ENCODE measurements around the gene FBXW5. TPM values are rescaled to one million over a fixed set of nuclear protein-coding genes. Genes with fewer than 3 reads are reported as not detected.

The FBXW5 gene
- total RNA-seq, 1 donor: 104 TPM

DNA sequence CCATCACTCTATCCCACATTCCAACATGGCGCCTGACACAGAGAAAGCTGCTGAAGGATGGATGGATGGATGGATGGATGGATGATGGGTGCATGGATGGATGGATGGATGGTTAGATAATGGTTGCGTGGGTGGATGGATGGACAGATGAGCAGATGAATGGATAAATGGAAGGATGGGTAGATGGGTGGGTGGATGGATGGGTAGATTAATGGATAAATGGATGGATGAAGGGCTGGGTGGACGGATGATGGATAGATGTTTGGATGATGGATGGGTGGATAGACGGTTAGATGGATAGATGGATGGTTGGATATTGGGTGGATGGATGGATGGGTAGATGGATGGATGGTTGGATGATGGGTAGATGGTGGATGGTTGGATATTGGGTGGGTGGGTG is 12.1 kb upstream of the FBXW5 start:
- H3K4me3 ChIP-seq (ENCODE audit: low read depth, low read length): no peak overlapping the region
- DNase-seq (ENCODE audit: low read depth): no peak
- TF ChIP-seq, protein P1, sequence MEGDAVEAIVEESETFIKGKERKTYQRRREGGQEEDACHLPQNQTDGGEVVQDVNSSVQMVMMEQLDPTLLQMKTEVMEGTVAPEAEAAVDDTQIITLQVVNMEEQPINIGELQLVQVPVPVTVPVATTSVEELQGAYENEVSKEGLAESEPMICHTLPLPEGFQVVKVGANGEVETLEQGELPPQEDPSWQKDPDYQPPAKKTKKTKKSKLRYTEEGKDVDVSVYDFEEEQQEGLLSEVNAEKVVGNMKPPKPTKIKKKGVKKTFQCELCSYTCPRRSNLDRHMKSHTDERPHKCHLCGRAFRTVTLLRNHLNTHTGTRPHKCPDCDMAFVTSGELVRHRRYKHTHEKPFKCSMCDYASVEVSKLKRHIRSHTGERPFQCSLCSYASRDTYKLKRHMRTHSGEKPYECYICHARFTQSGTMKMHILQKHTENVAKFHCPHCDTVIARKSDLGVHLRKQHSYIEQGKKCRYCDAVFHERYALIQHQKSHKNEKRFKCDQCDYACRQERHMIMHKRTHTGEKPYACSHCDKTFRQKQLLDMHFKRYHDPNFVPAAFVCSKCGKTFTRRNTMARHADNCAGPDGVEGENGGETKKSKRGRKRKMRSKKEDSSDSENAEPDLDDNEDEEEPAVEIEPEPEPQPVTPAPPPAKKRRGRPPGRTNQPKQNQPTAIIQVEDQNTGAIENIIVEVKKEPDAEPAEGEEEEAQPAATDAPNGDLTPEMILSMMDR (IDR thresholded peaks at IDR 0.05; ENCODE audit: insufficient read depth, low read depth, low read length): no peak

DNA sequence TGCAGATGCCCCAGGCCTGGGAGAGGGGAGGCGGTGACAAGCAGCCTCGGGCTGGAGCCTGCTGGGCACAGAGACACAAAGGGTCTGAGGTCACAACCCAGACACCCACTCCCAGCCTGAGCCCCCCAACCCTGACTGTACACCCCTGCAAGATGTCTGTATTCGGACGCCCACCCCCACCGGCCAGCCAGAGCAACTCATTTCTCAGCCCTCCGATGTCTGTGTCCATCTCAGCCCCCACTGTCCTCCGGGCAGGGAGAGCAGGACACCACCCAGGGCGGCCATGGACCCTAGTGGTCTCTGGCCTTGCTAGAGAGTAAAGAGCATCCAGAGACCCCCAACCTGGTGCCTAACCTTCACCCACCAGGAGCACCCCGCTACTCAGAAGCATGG is 11.4 kb upstream of the FBXW5 start:
- no peak for DNase-seq (ENCODE audit: low read depth)
- TF ChIP-seq, protein P1 (IDR thresholded peaks at IDR 0.05; ENCODE audit: insufficient read depth, low read depth, low read length): no peak
- no peak overlapping the region for H3K4me3 ChIP-seq (ENCODE audit: low read depth, low read length)

DNA sequence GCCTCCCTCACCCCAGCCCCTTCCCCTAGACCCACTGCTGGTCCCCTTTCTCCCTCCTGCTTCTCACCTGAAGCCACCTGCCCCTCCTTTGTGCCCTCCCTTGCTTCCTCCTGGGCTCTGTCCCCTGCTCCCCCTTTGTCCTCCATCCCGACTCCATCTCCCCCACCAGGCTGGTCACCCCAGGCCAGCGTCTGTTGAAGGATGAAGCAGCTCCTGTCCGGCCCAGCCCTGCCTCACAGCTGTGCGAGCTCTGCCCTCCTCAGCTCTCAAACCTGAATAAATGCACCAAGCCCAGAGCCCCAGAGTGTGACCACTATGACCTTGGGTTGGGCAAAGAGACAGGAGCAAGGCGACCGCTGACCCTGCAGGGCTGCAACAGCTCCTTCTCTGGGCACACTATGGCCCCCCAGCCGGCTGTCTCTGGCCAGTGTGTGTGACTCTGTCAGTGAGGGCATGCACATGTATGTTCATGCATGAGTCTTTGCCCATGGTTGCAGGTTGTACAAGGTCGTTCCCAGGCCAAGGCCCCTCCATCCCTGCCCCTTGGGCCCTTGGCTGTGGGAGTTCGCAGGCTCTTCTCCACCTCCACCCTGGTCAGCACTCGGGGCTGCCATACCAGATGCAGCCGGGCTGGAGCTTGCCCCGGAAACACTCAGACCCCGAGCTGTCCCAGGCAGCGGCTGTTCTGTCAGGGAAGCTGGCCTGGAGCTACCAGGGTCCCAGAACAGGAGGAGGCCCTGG is 10.8 kb upstream of the FBXW5 start:
- TF ChIP-seq, protein P1 (IDR thresholded peaks at IDR 0.05; ENCODE audit: insufficient read depth, low read depth, low read length): no peak
- DNase-seq (ENCODE audit: low read depth): no peak
- H3K4me3 ChIP-seq (ENCODE audit: low read depth, low read length): no peak overlapping the region

DNA sequence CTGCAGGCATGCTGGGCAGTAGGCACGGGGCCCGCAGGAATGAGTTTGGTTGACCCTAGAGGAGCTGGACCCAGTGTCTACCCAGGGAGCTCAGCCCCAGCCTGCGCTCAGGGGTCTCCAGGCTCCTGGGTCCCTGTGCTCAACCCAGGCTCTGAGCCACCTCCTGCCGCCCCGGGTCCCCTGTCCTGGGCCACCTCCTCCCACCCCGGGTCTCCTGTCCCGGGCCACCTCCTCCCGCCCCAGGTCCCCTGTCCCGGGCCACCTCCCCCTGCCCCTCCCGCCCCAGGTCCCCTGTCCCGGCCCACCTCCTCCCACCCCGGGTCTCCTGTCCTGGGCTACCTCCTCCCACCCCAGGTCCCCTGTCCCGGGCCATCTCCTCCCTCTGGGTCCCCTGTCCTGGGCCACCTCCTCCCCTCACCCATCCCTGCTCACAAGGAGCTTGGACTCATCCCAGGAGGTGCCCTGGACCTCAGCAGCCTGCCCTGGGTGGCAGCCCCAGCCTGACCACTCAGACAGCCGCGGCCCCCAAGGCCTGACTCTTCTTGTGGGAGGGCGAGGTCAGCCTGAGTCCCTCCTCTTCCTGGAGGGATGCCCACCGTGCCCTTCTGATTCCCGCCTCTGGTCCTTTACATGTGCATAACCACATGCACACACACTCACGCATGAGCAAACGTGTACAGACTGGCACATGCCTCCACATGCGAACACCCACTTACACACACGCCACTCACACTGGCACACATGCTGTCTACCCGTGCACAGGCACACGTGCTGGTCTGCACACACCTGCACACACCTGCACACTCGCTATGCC is 9.9 kb upstream of the FBXW5 start:
- no peak overlapping the region for H3K4me3 ChIP-seq (ENCODE audit: low read depth, low read length)
- TF ChIP-seq, protein P1 (IDR thresholded peaks at IDR 0.05; ENCODE audit: insufficient read depth, low read depth, low read length): no peak
- no peak for DNase-seq (ENCODE audit: low read depth)

DNA sequence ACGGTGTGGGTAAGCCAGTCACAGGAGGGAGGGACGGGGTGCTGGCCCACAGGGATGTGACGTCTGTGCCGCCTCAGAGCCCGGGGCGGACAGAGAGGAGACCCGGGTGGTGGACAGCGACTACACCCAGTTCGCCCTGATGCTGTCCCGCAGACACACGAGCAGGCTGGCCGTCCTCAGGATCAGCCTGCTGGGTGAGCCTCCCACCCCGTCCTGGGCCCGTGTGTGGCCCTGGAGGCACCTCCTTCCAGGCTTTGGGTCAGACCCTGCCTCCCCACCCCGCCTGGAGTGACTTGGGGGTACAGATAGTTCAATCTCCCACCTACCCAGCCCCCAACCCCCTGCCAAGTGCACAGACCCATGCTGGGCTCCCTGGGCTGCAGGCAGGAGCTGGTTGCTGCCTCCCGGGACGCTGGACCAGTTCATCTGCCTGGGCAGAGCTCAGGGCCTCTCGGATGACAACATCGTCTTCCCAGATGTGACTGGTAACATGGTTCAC is 9.3 kb upstream of the FBXW5 start:
- no peak for DNase-seq (ENCODE audit: low read depth)
- TF ChIP-seq, protein P1 (IDR thresholded peaks at IDR 0.05; ENCODE audit: insufficient read depth, low read depth, low read length): no peak

DNA sequence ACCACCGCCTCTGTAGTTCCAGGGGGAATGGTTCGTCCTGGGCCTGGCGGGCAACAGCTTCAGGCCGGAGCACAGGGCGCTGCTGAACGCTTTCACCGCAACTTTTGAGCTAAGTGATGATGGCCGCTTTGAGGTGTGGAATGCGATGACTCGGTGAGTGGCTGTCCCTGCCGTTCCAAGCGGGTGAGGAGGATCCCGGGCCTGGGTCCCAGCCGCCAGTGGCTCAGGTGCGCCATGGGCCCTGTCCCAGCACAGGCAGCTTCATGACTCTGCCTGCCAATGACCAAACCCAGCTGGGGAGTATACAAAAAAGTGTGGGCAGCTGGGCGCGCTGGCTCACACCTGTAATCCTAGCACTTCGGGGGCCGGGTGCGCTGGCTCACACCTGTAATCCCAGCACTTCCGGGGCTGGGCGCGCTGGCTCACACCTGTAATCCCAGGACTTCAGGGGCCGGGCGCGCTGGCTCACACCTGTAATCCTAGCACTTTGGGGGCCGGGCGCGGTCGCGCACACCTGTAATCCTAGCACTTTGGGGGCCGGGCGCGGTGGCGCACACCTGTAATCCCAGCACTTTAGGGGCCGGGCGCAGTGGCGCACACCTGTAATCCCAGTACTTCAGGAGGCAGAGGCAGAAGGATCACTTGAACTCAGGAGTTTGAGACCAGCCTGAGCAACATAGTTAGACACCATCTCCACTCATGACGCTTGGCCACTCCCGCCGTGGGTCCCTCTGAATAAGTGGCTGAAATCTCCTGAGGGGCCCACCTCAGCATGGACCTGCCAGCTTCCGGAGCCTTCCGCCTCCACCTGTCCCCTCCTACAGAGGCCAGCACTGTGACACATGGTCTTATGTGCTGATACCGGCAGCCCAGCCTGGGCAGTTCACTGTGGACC is 8.6 kb upstream of the FBXW5 start:
- DNase-seq (ENCODE audit: low read depth): no peak
- H3K4me3 ChIP-seq (ENCODE audit: low read depth, low read length): no peak overlapping the region
- TF ChIP-seq, protein P1 (IDR thresholded peaks at IDR 0.05; ENCODE audit: insufficient read depth, low read depth, low read length): no peak

More for the DNA sequence above, 9.3 kb upstream of the FBXW5 start:
- no peak overlapping the region for H3K4me3 ChIP-seq (ENCODE audit: low read depth, low read length)
